NCI-H2227 treated with DMSO at 0.1 percent for 48 hours (cell line): ENCODE data around the gene S100A4.
"Not testable (repeated sequence)": the region's sequence is repeated elsewhere in the genome, so short reads cannot be mapped to it uniquely, and the experiment has no call there.

Experiments
- DNase-seq: peaks from one replicate; lab custom pipeline; 2025; lab: John Stamatoyannopoulos, UW

The S100A4 gene

GRCh38 chr1:153533689-153534201, 11.9 kb downstream of the S100A4 start:
- DNase-seq, result no peak

DNA sequence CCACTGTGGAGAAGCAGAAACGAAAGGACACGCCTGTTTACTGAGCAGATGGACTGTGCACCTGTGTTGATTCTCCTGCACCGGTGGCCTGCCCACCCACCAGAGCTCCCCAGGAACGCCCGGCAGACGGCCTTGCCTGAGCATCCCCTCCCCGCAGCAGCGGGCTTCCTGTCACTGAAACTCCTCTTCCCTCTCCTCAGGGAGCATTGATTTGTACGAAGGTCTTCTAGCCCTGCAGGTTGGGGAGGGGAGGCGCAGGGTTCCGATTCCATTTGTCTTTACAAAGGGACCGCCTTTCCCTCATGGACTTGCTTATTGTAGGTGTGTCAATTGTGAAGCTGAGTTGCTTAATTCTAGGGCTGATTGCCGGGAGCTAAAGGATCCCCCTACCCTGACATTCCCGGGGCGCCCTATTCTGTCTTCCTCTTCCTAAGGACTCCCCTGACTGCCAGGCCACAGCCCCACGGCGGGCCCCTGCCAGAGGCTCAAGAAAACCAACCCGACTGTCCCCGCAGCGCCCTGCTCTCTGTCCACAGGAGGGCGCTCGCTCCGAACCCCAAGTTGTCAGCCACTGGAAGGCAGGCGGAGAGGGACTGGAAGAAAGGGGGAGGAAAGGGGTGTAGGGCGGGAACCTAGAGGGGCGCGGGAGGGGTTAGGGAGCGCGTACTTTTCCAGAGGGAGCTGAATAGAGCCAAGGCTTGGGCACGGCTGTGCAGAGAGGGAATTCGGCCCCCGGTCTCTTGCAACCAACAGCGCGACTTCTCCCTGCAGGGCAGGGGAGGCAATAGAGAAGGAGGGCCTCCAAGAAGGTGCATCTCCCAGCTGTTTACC, 12.6 kb downstream of the S100A4 start:
- DNase-seq, result peak; percentile 77

GRCh38 chr1:153532181-153532580, 13.4 kb downstream of the S100A4 start:
- DNase-seq, result no peak

GRCh38 chr1:153531638-153532037, 14.0 kb downstream of the S100A4 start:
- no peak for DNase-seq

DNA sequence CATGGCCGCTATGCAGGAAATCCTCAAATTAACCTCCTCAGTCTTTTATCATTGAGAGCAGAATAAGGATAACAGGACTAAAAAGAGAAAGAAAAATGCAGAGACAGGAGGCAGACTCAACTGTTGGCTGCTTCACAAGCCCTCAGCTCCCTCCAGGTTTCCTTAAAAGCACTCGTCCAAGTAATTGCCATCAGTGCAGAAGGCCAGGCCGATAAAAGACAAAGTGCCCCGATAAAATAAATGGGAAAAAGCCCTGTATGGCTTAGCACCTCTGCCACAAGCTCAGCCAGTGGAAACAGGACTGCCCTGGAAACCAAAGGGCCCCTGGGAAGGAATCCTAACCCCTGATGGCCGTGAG, 17.9 kb downstream of the S100A4 start:
- no peak for DNase-seq

GRCh38 chr1:153527023-153527682, 18.5 kb downstream of the S100A4 start:
- DNase-seq, result no peak

GRCh38 chr1:153526132-153526543, 19.5 kb downstream of the S100A4 start:
- DNase-seq, result no peak

DNA sequence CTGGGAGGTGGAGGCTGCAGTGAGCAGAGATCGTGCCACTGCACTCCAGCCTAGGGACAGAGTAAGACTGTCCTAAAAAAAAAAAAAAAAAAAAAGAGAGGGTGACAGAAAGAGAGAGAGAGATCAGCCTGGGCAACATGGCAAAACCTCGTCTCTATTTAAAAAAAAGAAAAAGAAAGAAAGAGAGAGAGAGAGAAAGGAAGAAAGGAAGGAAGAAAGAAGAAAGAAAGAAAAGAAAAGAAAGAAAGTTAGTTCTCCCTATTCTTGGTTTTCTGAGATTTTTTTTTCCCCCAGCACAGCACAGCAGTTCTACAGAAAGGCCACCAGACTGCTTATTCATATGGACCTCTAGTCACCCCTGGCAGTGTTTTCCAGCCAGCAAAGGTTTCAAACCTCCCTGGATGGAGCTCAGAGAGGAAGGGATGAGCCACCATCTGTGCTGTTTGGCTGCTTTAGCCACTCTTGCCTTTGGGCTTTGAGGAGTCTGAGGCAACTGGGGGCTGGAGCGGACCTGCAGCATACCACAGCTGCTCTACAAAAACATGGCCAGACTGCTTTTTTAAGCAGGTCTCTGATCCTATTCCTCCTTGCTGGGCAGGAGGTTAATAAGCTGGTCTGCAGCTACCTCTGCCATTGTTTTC, 20.4 kb downstream of the S100A4 start:
- no peak for DNase-seq

DNA sequence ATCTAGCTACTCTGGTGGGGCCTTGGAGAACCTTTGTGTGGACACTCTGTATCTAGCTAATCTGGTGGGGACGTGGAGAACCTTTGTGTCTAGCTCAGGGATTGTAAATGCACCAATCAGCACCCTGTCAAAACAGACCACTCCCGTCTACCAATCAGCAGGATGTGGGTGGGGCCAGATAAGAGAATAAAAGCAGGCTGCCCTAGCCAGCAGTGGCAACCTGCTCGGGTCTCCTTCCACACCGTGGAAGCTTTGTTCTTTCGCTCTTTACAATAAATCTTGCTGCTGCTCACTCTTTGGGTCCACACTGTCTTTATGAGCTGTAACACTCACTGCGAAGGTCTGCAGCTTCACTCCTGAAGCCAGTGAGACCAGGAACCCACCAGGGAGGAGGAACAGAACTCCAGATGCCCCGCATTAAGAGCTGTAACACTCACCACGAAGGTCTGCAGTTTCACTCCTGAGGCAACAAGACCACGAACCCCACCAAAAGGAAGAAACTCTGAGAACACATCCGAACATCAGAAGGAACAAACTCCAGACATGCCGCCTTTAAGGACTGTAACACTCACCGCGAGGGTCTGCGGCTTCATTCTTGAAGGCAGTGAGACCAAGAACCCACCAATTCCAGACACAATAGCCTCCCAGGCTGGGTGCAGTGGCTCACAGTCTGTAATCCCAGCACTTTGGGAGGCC, 23.1 kb downstream of the S100A4 start:
- not testable (repeated sequence) for DNase-seq

- DNase-seq, result not testable (repeated sequence)
Measured at GRCh38 chr1:153521808-153522207, 23.8 kb downstream of the S100A4 start.

GRCh38 chr1:153520818-153521476, 24.7 kb downstream of the S100A4 start:
- DNase-seq, result no peak

DNA sequence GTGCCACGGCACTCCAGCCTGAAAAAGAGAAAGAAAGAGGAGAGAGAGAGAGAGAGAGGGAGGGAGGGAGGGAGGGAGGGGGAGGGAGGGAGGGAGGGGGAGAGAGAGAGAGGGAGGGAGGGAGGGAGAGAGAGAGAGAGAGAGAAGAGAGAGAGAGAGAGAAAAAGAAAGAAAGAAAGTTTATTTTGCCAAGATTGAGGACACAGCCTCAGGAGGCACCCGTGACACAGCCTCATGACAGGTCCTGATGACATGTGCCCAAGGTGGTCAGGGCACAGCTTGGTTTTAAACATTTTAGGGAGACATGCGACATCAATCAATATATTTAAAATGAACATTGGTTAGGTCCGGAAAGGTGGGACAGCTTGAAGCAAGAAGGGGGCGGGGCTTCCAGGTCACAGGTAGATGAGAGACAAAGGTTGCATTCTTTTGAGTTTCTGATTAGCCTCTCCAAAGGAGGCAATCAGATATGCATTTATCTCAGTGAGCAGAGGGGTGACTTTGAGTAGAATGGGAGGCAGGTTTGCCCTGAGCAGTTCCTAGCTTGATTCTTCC, 25.4 kb downstream of the S100A4 start:
- DNase-seq, result not testable (repeated sequence)

GRCh38 chr1:153519242-153519641, 26.4 kb downstream of the S100A4 start:
- DNase-seq, result no peak

DNA sequence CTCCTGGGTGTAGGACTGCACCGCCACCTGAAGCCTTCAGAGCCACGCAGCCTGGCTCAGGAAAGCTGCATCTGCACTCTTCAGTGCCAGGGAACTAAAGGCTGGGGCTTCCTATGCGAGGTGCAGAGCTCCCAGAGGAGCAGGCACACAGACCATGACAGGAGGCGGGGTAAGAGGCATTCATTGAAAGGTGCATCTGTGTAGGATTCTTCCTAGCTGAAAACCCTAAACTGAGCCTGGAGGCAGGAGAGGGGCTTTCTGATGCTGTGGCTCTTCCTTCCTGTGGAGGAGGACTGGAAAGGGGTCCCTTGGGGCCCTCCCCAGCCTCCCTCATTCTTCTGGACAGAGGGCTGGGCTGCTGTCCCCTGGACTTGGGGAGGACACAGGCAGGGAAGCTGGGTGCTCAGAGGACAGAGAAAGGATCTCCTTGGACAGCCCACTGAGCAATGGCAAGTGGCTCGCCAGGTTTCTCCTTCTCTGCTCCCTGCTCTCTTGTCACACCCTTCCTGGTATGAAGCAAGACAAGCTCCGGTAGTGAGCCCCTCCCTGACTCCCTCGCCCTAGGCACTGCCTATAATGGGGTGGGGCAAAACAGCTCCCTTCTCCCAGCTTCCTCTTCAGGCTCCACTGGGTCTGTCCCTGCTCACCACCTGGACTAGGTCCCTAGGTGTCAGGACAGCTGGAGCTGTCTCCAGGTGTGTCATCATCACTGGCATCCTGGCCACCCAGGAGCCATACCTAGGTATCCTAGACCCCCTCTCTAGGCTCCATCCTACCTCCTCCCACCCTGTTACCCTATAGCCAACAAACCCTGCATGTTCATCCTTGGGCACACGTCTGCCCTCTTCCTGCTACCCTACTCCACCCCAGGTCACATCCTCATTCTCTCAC, 29.9 kb downstream of the S100A4 start:
- DNase-seq, result no peak

- DNase-seq, result no peak
Measured at GRCh38 chr1:153513666-153514065, 31.9 kb downstream of the S100A4 start.

DNA sequence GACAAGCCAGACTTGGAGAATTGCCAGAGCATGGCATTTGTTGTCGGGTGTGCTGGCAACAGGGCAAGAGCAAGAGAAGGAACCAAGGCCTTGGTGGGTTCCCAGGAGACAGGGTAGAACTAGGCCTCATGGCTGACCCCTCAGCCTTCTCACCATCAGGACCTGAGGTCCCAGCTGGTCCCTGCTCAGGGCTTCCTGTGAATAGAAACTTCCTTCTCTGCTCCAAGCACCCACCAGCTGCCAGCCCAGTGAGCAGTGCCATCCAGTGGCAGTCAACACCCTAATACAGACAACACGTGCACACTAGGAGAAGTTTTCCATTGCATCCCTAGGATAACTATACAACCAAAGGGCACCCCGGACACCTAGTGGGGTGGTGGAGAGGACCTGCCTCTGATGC, 32.6 kb downstream of the S100A4 start:
- no peak for DNase-seq

GRCh38 chr1:153510984-153511410, 34.6 kb downstream of the S100A4 start:
- peak; percentile 68 for DNase-seq

DNA sequence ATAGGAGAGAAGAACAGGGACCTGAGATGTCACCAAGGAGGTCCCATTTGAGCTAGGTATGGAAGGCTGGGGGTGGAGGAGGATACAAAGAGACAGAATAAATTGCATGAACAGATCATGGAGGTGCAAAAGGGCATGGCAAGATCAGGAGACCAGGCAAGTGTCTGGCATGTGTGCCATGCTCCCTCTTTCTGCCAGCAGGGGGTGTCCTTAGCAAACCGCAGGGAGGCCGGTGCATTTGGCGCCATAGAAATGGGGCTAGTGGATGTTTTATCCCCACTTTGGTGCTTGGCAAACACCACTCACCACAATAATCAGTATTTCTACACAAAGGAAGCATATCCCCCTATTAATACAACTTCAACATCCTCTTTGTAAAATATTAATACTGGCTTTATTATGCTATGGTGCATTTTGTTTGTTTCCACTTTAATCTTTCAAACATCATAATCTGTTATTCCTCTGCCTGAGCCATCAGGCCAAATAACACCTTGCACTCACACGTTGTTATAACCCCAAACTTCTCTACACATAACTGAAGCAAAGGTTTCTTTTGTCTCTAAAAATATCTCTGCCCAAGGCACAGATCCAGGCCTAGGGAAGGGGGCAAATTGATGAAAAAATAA, 35.8 kb downstream of the S100A4 start:
- DNase-seq, result no peak

- DNase-seq, result no peak
Measured at GRCh38 chr1:153509036-153509435, 36.6 kb downstream of the S100A4 start.
